COR-L47 (cell line): ENCODE results near the gene NXPH4.
A peak's percentile ranks its signal among the peaks of the same experiment; 100 is the strongest.

ENCODE experiments used
- DNase-seq: peaks from one replicate; lab custom pipeline; 2025; lab: John Stamatoyannopoulos, UW

NXPH4 gene

GRCh38 chr12:57232156-57232756 is 15.7 kb downstream of the NXPH4 start:
- no peak for DNase-seq

- DNase-seq = no peak
These were observed 17.0 kb downstream of the NXPH4 start for GRCh38 chr12:57233357-57234232.

GRCh38 chr12:57234233-57234570 is 17.6 kb downstream of the NXPH4 start:
- no peak for DNase-seq

- DNase-seq = no peak
These were observed 18.0 kb downstream of the NXPH4 start for GRCh38 chr12:57234571-57235016.

- no peak for DNase-seq
These were observed 18.6 kb downstream of the NXPH4 start for GRCh38 chr12:57235017-57235727.

- DNase-seq = no peak
These were observed 19.1 kb downstream of the NXPH4 start for GRCh38 chr12:57235728-57236131.

GRCh38 chr12:57236201-57236924 is 19.8 kb downstream of the NXPH4 start:
- DNase-seq = no peak

GRCh38 chr12:57236925-57237595 is 20.5 kb downstream of the NXPH4 start:
- DNase-seq = no peak

GRCh38 chr12:57237596-57237931 is 21.0 kb downstream of the NXPH4 start:
- no peak for DNase-seq

GRCh38 chr12:57237932-57238853 is 21.6 kb downstream of the NXPH4 start:
- DNase-seq = peak; percentile 44

GRCh38 chr12:57238854-57239554 is 22.4 kb downstream of the NXPH4 start:
- DNase-seq = peak; percentile 81

GRCh38 chr12:57239587-57240065 is 23.0 kb downstream of the NXPH4 start:
- DNase-seq = no peak

- peak; percentile 82 for DNase-seq
These were observed 23.7 kb downstream of the NXPH4 start for GRCh38 chr12:57240066-57240921.

- DNase-seq = peak; percentile 30
These were observed 24.4 kb downstream of the NXPH4 start for GRCh38 chr12:57240926-57241401.

GRCh38 chr12:57241402-57242310 is 25.1 kb downstream of the NXPH4 start:
- DNase-seq = no peak

GRCh38 chr12:57242329-57242690 is 25.7 kb downstream of the NXPH4 start:
- peak; percentile 77 for DNase-seq

GRCh38 chr12:57242691-57243454 is 26.3 kb downstream of the NXPH4 start:
- peak; percentile 89 for DNase-seq
